ENCODE data around the gene PANK4.
"Not testable (repeated sequence)": the region's sequence is repeated elsewhere in the genome, so short reads cannot be mapped to it uniquely, and the experiment has no call there.

PANK4 gene

DNA sequence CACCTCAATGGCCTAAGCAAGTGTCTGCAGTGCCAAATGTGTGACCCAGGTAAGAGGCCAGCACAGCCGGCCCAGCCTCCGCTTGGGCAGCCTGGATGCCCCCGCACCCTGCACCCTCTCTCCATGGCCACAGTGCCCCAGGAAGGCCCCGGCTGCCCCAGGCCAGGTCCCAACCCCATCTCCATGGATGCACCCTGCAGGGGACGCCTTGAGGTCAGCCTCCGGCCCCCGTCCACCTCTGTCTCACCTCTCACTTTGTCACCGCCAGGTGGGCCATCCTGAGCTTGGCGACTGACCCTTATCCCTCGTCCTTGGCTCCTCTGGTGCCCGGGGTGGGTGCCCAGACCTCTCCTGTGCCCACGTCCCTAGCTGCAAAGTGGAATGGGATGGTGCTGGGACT, 32.0 kb upstream of the PANK4 start:
- DNase-seq: no peak

DNA sequence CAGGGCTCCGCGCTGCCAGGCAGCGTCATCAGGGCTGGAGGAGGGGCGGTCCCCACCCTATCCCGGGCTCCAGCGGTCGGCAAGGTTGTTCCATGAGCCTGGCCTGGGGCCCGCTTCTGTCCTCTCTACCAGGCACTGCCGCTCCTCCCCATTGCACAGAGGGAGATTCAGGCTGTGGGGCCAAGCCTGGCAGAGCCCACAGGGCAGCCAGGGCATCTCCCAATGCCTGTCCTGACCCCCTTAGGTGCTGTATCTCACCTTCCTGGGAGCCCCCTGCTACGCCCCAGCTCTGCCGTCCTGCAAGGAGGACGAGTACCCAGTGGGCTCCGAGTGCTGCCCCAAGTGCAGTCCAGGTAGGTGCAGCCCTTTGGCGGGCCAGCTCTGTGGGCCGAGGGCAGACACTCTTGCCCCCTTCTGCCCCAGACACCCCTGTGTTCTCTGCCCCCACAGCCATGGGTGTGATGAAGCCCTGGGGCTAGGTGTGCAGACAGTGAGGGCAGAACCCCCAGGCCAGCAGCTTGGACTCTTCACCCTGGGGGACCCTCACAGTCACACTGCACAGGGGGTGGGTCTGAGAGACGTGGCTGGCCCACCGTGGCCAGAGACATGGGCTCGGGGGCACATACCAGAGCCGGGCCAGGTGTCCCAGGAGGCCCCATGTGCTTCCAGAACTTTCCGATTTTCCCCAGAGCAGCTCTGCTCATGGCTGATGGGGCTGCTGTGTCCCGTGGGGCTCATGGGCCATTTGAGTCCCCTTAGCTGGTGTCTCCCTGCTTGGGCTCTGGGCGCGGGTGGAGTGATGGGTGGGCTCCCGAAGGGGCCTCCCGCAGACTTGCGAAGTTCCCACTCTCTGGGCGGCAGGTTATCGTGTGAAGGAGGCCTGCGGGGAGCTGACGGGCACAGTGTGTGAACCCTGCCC, 31.3 kb upstream of the PANK4 start:
- no peak for DNase-seq

DNA sequence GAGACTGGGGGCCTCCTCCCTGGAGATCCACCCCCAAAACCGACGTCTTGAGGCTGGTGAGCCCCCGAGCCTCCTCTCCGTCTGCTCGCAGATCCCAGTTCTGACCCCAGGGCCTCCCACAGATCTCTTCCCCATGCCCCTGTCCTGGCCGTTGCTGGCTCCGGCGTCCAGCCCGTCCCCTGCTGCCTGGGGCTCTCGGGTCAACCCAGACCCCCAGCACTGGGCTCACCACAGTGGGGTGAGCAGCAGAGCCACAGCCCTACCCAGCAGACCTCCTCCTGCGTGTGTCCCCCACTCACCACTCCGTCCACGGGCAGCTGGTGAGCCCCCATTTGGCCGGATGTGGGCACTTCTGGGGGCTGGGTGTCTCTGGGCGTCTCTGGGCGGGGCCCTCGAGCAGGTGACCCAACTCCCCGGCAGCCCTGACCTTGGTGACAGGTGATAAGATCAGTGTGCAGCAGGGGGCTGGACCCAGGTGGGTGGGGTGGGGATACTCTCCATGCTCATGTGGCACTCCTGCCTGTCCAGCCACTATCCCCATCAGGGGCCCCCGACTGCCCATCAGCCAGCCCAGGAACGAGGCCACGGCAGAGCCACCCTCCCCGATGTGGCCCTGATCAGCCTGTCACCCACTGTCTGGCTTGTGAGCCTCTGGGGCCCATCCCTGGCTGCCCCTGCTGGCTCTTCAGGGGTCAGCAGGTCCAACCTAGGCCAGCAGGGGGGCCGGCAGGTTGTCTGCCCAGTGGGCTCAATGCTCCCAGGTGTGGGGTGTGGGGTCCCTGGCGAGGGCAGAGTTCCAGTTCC, 30.5 kb upstream of the PANK4 start:
- DNase-seq: no peak

DNA sequence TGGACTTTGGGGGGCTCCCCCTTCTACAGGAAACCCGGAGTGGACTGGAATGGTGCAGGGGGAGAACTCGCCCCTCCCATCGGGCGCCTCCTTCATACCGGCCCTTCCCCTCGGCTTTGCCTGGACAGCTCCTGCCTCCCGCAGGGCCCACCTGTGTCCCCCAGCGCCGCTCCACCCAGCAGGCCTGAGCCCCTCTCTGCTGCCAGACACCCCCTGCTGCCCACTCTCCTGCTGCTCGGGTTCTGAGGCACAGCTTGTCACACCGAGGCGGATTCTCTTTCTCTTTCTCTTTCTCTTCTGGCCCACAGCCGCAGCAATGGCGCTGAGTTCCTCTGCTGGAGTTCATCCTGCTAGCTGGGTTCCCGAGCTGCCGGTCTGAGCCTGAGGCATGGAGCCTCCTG, 29.9 kb upstream of the PANK4 start, which contains the start of gene TNFRSF14:
TSS of gene TNFRSF14 (plus strand) at position 95 of the 401 bp plus-strand sequence. CDS start at position 389, 294 bp downstream.
- no peak for DNase-seq

DNA sequence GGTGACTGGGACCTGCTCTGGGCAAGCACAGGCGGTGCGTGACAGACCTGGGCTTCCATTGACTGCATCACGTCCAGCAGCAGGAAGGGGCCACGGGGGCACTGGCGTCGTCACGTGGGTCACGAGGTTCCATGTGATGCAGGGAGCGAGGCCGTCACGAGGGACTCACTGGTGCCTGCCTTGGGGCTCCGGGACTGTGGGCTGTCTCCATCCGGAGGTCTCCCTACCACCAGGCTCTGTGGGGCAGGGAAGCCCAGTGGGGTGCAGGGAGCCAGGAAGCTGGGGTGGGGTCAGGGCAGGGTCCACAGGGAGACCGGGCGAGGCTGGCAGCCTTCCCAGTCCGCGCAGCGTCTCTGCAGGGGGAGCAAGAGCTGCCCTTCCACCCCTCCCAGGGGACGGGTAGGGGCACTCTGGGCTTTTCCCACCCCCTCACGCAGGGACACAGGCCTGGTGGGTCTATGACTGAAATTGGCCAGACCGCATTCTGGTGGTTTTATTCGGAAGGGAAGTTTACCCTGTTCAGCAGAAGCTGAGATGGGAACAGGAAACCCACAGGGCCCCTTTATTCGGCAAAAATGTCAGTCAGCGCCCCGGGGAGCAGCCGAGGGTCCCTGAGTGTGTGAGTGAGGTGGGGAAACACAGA, 29.4 kb upstream of the PANK4 start:
- DNase-seq: no peak

DNA sequence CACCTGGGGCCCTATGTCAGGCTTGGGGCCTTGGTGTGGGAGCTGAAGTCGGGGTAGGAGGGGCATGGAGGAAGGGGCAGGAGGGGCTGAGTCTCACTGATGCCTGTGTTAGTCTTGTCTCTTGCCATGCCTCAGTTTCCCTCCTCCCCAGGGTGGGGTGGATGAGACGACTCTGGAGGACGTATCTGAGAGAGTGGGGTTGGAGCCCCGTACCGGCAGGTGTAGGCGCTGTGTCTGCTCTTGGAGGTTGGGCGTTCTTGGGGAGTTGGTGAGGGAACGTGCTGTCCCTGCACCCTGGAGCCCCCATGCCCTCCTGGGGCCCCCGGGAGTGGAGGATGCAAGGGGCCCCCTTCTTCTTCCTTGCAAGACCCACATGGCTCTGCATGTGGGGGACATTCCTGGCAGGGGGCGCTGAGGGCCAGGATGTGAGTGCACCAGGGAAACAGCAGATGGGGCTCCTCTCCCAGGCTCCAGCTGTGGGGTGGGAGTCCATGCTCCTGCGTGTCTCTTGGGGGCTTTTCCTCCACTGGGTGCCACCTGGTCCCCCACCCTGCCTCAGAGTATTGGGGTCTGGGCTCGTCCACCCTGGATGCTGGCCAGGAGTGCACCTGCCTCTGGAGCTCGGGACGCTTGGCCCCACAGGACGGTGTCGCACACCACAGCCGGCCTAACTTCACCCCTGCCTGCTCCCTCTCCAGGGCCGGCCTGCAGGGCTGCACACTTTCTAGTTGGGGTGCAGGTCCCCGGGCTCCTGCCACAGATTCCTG, 28.4 kb upstream of the PANK4 start:
- no peak for DNase-seq

DNA sequence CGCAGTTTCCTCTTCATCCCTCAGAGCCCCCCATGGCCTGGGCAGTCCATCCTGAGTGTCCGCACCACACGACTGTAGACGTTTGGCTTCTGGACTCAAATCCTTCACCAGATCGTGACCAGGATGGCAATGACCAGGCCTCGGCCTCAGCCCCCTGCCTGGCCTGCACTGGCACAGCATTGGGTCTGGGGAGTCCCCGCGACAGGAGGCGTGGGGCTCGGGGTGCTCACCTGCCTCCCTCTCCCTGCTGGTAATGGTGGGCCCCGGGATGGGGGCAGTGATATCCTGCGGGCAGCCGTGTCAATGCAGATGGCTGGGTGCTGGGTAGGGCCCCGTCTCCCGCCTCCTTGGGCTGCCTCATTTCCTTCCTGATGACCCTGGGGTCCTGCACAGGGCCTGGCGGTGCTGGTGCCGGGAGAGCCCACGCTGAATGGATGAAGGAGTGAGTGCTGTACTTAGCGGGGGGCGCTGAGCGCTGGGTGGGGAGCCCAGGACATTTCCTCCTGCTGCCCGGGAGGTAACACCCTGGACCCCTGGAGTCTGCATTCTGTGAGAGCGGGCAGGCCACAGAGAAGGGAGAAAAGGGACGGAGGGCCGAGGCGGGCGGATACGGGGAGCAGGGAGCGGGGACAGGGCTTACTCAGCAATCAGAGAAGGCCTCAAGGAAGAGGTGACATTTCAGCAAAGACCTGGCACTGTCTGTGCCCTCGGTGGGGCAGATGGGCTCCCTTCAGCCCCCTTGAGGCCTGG, 27.6 kb upstream of the PANK4 start:
- DNase-seq: no peak

DNA sequence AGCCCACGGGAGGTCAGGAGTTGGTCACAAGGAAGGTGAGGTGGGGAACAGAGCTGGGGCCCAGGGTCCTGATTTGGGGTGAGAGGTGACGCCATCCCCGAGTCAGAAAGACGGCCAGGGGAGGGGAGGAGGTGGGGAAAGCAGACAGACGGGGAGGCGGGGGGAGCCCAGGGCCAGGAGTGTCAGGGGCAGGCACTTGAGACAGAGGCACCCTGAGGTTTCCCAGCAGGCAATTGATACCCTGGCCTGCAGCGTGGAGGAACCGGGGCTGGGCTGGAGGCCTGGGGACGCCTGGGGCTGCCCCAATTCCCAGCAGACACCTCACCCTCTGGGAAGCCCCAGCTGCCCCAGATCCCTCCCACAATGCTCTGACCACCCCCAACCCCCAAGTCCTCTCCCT, 26.7 kb upstream of the PANK4 start:
- not testable (repeated sequence) for DNase-seq

DNA sequence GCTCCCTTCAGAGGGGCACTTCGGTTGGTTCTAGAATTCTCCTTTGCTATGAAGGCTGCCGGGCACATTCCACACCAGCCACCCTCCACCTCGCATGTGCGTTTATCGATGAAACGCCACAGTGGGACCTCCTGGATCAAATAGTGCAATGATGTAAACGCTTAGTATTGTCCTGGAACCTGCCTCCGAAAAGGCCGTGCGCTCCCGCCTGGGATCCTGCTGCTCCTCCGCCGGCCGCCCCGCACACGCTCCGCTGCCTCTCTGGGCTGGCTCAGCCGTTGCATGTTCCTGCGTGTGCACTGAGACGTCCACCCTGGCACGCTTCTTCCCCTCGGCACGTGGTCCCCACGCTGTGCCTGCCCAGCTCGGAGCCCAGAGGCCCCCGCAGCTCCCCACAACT, 25.8 kb upstream of the PANK4 start:
- DNase-seq: no peak

DNA sequence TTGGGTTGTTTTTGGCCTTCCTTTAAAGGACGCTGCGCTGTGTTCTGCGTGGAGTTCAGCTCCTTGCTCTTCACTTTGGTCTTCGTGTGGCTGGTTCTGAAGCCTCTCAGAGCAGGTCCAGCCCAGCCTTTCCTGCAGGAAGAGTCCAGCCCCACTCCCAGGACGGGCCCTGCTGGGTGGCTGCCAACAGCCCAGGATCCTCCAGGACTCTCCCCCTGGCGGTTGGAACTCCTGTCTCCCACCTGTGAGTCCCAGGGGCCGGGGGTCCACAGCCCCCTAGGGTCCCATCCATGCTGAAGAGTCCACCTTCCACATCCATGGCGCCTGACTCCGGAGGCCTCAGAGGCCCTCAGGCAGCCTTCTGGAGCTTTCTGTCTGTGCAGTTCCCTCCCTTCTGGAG, 25.1 kb upstream of the PANK4 start:
- DNase-seq: not testable (repeated sequence)

DNA sequence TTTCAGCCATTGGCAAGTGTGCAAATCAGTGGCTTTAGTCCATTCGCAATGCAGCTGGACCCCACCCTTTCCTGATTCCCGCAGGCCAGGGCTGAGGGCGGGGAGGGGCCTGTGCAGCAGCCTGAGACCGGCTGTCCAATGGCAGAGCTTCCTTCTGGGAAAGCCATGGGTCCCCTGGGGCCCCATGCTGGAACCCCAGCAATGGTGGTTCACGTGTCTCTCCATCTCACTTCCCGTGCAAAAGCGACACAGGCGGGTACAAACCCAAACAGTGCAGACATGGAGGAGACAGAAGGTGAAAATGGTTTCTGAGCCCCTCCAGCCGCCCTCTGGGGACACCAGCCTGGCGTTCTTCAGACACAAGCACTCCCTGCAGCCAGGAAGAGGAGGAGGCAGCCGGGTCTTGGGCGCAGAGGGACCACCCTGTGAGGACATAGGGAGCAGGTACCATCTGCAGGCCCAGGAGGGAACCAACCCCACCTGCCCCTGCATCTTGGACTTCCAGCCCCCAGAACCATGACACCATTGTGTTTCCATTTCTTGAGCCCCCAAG, 24.0 kb upstream of the PANK4 start:
- DNase-seq: not testable (repeated sequence)

DNA sequence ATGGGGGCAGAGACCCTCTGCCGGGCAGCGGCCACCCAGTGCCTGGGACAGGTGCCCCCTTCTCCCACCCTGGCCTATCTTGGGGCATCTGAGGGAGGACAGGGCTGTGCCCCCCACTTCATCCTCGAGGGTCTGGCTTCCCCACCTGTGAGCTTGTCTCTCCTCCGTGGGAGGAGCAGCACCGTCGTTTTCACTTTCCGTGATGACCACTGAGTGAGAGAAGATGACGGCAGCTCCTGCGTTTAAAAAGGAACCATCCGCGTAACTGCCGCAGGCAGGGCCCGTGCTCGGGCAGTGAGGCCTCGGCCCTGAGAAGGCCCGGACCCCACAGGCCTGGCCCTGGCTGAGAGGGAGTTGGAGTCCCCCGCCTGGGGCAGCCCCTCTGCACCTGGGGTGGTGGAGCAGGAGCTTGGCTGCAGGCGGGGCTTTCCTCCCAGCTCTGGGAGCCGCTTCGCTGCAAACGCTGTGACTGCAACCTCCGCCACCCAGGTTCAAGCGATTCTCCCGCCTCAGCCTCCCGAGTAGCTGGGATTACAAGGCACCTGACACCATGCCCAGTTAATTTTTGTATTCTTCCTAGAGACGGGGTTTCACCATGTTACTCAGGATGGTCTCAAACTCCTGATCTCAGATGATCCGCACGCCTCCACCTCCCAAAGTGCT, 23.1 kb upstream of the PANK4 start:
- DNase-seq: not testable (repeated sequence)

DNA sequence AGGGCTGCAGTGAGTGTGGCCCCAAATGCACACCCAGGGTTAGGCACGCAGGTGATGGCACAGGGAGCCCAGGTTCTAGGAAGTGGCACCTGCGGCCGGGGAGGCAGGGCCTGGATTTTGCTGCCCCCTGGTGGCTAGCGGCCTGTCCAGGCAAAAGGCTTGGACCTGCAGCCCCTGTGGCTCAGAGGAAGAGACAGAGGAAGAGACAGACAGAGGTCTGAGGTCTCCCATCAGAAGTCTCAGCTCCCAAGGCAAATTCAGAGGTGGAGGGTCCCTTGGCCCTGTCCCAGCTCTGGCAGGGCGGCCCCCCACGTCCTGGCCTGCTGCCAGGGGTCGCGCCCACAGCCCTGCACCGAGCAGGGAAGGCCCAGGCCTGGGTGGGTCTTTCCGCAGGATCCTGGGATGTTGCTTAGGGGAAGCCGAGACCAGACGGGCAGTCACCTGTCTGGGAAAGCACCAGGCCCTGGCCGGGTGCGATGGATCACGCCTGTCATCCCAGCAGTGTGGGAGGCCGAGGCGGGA, 21.7 kb upstream of the PANK4 start:
- no peak for DNase-seq

DNA sequence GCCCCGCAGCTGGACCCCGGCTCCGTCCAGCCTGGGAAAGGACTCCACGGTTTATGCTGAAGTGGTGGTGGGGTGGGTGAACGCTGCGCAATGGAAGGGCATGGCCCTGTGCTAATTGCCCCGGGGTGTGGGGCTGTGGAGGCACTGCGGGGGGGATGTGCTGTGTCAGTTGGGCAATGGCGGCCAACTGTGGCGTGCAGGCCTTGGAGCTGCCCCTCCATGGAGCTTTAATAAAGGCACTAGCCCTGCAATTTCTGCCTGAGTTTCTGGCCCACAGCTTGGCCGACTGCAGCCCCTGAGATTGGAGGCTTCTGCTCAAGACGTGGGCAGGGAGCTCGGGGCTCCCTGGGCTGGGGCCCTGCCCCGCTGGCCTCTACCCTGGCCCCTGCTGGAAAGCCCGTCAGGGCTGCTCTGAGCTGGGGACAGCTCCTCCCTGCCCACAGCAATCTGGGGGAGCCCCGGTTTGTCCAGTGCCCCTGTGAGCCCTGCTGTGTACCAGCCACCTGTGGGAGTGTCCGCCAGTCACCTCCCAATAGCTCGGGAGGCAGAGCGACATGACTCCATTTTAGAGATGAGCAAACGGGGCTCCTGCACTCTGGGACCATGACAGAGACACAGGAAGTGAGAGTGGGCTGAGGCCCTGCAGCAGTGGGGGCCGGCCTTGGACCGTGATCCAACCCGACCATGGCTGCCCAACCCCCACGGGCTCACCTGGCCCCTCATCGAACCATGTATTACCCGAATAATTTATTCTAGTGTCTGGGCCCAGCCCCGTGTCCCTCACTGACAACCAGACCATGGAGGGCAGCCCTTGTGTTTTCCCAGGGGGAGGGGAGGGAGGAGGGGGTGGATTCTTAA, 21.0 kb upstream of the PANK4 start:
- DNase-seq: no peak

DNA sequence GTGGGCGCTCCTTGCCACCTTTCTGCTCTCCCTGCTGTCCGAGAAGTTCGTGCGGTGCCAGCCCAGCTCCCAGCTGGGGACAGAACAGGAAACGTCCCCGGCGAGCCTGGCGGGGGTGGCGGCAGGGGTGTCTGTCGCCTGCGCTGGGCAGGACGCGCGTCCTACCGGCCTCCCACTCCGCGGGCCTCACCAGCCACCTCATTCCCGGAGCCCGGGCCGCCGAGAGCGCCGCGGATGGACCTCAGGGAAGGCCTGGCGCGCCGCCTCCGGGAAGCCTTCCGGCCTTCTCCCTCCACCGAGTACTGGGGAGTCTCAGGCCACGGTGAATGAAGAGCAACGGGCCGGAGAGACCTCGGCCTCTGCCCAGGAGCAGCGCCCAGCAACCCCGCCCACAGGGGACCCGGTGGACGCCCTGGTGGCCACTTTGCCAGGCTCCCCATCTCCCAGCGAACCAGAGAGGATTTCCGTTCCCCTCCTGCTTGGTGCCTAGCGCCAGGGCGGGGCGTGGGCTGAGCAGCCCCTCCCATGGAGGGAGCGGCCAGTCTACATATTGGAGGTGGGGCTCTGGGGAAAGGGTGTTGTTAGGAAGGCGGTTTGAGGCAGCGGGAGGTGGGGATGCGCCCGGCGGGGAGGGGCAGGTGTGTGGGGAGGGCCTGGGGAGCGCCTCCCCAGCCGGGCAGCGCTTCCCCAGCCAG, 20.3 kb upstream of the PANK4 start:
- no peak for DNase-seq

DNA sequence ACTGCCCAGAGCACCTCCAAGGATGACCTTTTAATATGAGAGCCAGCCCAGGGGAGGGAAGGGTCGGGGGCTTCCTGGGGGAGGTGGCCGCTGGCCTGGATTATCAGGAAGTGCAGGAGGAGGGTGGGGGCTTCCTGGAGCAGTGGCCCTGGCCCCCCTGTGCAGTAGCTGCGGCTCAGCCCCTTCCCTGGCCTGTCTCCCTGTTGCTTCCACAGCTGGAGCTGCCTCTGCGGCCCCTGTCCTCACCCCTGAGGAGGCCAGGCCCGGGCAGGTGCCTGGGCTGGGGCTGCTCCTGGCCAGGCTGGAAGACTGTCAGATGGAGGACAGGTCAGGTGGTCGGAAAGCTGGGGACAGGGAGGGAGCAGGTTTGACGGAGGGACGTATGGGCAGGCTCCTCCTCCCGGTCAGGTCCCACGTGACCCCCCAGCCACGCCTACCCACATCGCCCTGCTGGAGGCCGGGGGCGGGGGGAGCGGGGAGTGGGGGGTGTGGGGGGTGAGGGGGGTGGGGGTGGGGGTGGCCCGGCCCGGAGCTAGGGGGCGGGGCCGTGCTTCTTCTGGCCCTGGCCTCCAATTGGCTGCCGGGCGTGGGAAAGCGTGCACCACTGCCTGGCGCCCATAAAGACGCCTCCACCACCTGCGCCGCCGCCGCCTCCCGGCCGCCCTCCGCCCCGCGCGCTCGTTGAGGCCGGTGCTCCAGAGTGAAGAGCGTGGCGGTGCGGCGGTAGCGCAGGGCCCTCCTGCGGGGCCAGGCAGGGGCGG, 19.5 kb upstream of the PANK4 start:
- peak; percentile 43 for DNase-seq

DNA sequence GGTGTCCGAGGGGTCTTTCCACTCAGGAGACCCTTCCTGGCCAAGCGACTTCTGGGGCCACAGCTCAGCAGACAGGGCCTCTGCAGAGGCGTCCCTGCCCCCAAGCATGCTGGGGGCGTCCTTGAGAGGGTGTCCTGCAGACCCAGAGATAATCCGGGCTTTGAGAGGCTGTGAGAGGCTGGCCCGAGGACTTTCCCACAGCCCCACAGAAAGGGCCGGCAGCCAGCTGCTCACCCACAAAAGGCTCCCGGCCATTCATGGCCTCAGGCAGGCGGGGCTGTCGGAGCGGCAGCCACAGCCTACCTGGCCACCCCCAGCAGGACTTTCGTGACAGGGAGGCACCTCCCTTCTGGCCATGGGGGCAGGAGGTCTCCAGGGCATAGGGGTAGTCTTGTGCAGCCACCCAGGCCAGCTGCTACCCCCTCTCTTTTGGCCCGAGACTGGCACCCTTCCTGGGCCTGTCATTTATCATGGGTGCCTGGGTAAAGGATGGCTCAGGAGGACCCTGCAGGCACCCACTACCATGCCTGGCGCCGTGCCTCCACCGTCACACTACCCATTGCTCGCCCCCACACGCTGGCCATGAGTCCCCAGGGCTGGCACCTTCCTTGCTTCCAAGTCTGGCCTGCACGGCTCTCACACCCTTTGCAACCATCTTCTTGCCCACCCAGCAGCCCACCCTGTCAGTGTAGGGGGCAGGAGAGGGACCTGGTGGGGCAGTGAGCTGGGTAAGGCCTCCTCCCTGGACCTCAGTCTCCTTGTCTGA, 18.7 kb upstream of the PANK4 start:
- no peak for DNase-seq
